ENCODE results near the gene STAT6. TPM values are rescaled to one million over a fixed set of nuclear protein-coding genes. Genes with fewer than 3 reads are reported as not detected.

The STAT6 gene
- total RNA-seq, 6 experiments from 2014 or later: 83.7 to 102 (median 93.5) TPM

GRCh38 chr12:57096099-57096572 is 15.0 kb downstream of the STAT6 start:
- Mint-ChIP-seq H3K9me3 (no peaks in the 10 kb centered on the region), H3K4me1 (ENCODE audit: low read depth) (peaks cover 63% of the 10 kb centered on the region), H3K27me3 (ENCODE audit: insufficient read depth) (peaks cover 17% of the 10 kb centered on the region), H3K36me3 (ENCODE audit: low read depth) (peaks cover 31% of the 10 kb centered on the region), H3K4me3 (no peak overlapping the region), H3K27ac (peak overlapping the region; percentile 92)
- no peak for DNase-seq
- TF ChIP-seq CTCF (IDR thresholded peaks at IDR 0.05): no peak

GRCh38 chr12:57095440-57095839 is 15.7 kb downstream of the STAT6 start:
- Mint-ChIP-seq H3K4me1 (ENCODE audit: low read depth) (peaks cover 69% of the 10 kb centered on the region), H3K27ac (peak overlapping the region; percentile 92), H3K9me3 (no peaks in the 10 kb centered on the region), H3K4me3 (no peak overlapping the region), H3K36me3 (ENCODE audit: low read depth) (peaks cover 37% of the 10 kb centered on the region), H3K27me3 (ENCODE audit: insufficient read depth) (peaks cover 19% of the 10 kb centered on the region)
- DNase-seq: no peak
- no peak for TF ChIP-seq CTCF (IDR thresholded peaks at IDR 0.05)

GRCh38 chr12:57094208-57095160 is 16.7 kb downstream of the STAT6 start:
- TF ChIP-seq CTCF (IDR thresholded peaks at IDR 0.05): no peak
- peaks cover 42% of the 10 kb centered on the region for H3K36me3 Mint-ChIP-seq (ENCODE audit: low read depth)
- no peak for DNase-seq
- H3K4me1 Mint-ChIP-seq (ENCODE audit: low read depth): peaks cover 71% of the 10 kb centered on the region
- peak overlapping the region; percentile 75 for H3K4me3 Mint-ChIP-seq
- no peaks in the 10 kb centered on the region for H3K9me3 Mint-ChIP-seq
- peak overlapping the region; percentile 92 for H3K27ac Mint-ChIP-seq
- peaks cover 22% of the 10 kb centered on the region for H3K27me3 Mint-ChIP-seq (ENCODE audit: insufficient read depth)

GRCh38 chr12:57093415-57094207 is 17.6 kb downstream of the STAT6 start:
- H3K4me1 Mint-ChIP-seq (ENCODE audit: low read depth): peaks cover 71% of the 10 kb centered on the region

More at GRCh38 chr12:57093415-57094207, 17.6 kb downstream of the STAT6 start:
- H3K27ac Mint-ChIP-seq: peak overlapping the region; percentile 92
- DNase-seq: peak; percentile 69
- H3K27me3 Mint-ChIP-seq (ENCODE audit: insufficient read depth): peaks cover 22% of the 10 kb centered on the region
- H3K4me3 Mint-ChIP-seq: peak overlapping the region; percentile 75
- H3K9me3 Mint-ChIP-seq: no peaks in the 10 kb centered on the region
- H3K36me3 Mint-ChIP-seq (ENCODE audit: low read depth): peaks cover 39% of the 10 kb centered on the region
- peak; percentile 81 for TF ChIP-seq CTCF (IDR thresholded peaks at IDR 0.05)

All from HFFc6 (cell line).